Measurements from ENCODE around the gene ZNF451. TPM values are rescaled to one million over a fixed set of nuclear protein-coding genes. Genes with fewer than 3 reads are reported as not detected.
"Not testable (repeated sequence)": the region's sequence is repeated elsewhere in the genome, so short reads cannot be mapped to it uniquely, and the experiment has no call there.

ZNF451 gene
- total and polyA plus RNA-seq, 2 donors (not counting 3 experiments of a cell fraction or from before 2014, with no cell fraction given) = 9.9 to 64.4 TPM

GRCh38 chr6:57044568-57044967, 45.4 kb upstream of the ZNF451 start:
- POLR2A ChIA-PET = no interaction called here
- Histone ChIP-seq H3K9me3 (replicated peaks; ENCODE audit: control insufficient read depth, insufficient read depth, low read length) (no peaks in the 10 kb centered on the region), H3K27ac (ENCODE audit: insufficient read depth, low read depth, low read length) (no peak overlapping the region), H3K4me3 (replicated peaks in 1 of 3; ENCODE audit: insufficient read depth in 1 of 3, low read depth in 1 of 3, low read length in 3 of 3) (no peak overlapping the region), H3K27me3 (ENCODE audit: control insufficient read depth in 2 of 2, insufficient read depth in 2 of 2, low read length in 2 of 2) (peaks cover 3 to 17% of the 10 kb centered on the region in 2 experiments), H4K20me1 (replicated peaks; ENCODE audit: control insufficient read depth, extremely low read depth, insufficient read depth, low read length) (no peaks in the 10 kb centered on the region), H3K36me3 (ENCODE audit: control insufficient read depth in 2 of 2, extremely low read depth in 1 of 2, insufficient read depth in 2 of 2, low read length in 2 of 2) (no peaks in the 10 kb centered on the region), H3K4me2 (ENCODE audit: insufficient read depth, low read length) (no peak overlapping the region), H3K9ac (replicated peaks; ENCODE audit: extremely low read depth, insufficient read depth, low read length) (no peak overlapping the region), H3K79me2 (ENCODE audit: control insufficient read depth, insufficient read depth, low read length) (peaks cover 17% of the 10 kb centered on the region), H2AFZ (ENCODE audit: low read depth, low read length) (no peak overlapping the region), H3K9me1 (replicated peaks; ENCODE audit: control insufficient read depth, extremely low read depth, insufficient read depth, low read length) (no peaks in the 10 kb centered on the region), H3K4me1 (ENCODE audit: control insufficient read depth, extremely low read depth, insufficient read depth, low read length) (peaks cover 10% of the 10 kb centered on the region)
- DNase-seq (ENCODE audit: low read depth, low spot score) (no peak), FAIRE-seq (no peak)
- intact Hi-C loops (cut with micrococcal nuclease) = no loop called here
- BruUV-seq (replicated peaks) = no TSS peak
- dilution Hi-C loops (cut with MboI; ENCODE audit: extremely low pct_ligation_motif_present, low sequenced_read_pairs) = no loop called here
- CTCF ChIA-PET = no interaction called here
- TF ChIP-seq POLR2A (IDR thresholded peaks at IDR 0.05; ENCODE audit: low read depth, low read length) = no peak
- TF ChIP-seq GATA2 (IDR thresholded peaks at IDR 0.05; ENCODE audit: insufficient read depth, insufficient read length, low read depth, low read length) = no peak

GRCh38 chr6:57046332-57047256, 43.4 kb upstream of the ZNF451 start, which contains the start of gene KIAA1586:
Gene KIAA1586 (plus strand): TSS chr6:57046693. CDS start chr6:57046756, 63 bp downstream.
- intact Hi-C loops (cut with micrococcal nuclease) = loop anchor here (1.0 kb wide), 2 partner anchors 91 to 175 kb away; partner anchors contain the start of gene BEND6
- POLR2A ChIA-PET; H3K9me1 ChIP-seq (replicated peaks; ENCODE audit: control insufficient read depth, extremely low read depth, insufficient read depth, low read length); dilution Hi-C loops (cut with MboI; ENCODE audit: extremely low pct_ligation_motif_present, low sequenced_read_pairs); H3K9me3 ChIP-seq (replicated peaks; ENCODE audit: control insufficient read depth, insufficient read depth, low read length); H3K27me3 ChIP-seq (ENCODE audit: control insufficient read depth in 2 of 2, insufficient read depth in 2 of 2, low read length in 2 of 2); H3K36me3 ChIP-seq (ENCODE audit: control insufficient read depth in 2 of 2, extremely low read depth in 1 of 2, insufficient read depth in 2 of 2, low read length in 2 of 2); H4K20me1 ChIP-seq (replicated peaks; ENCODE audit: control insufficient read depth, extremely low read depth, insufficient read depth, low read length): not testable (repeated sequence)
- Histone ChIP-seq H3K9ac (replicated peaks; ENCODE audit: extremely low read depth, insufficient read depth, low read length) (peak within 1 kb of the TSS; percentile 79), H3K4me1 (ENCODE audit: control insufficient read depth, extremely low read depth, insufficient read depth, low read length) (peaks cover 10% of the 10 kb centered on the region), H3K4me3 (replicated peaks in 1 of 3; ENCODE audit: insufficient read depth in 1 of 3, low read depth in 1 of 3, low read length in 3 of 3) (peak within 1 kb of the TSS; percentile 72 to 93 (median 85)), H3K4me2 (ENCODE audit: insufficient read depth, low read length) (peak within 1 kb of the TSS; percentile 98), H3K79me2 (ENCODE audit: control insufficient read depth, insufficient read depth, low read length) (peaks cover 27% of the 10 kb centered on the region), H3K27ac (ENCODE audit: insufficient read depth, low read depth, low read length) (peak within 1 kb of the TSS; percentile 48), H2AFZ (ENCODE audit: low read depth, low read length) (peak within 1 kb of the TSS; percentile 80)
- DNase-seq (ENCODE audit: low read depth, low spot score) (peak; percentile 87), FAIRE-seq (peak; percentile 94)
- TF ChIP-seq POLR2AphosphoS5 (IDR thresholded peaks at IDR 0.05; ENCODE audit: insufficient read depth, low read depth, low read length) = peak; percentile 70
- CTCF ChIA-PET = interaction anchor here (1.0 to 1.4 kb wide), 4 partner anchors 91 to 271 kb away, joined by 3 to 7 read pairs (median 4); partner anchors contain the start of genes BEND6 and PRIM2
- TSS peak; percentile 62 for BruUV-seq (replicated peaks)

- FAIRE-seq; H3K4me3 ChIP-seq (replicated peaks in 1 of 3; ENCODE audit: insufficient read depth in 1 of 3, low read depth in 1 of 3, low read length in 3 of 3); H3K9ac ChIP-seq (replicated peaks; ENCODE audit: extremely low read depth, insufficient read depth, low read length); H3K27ac ChIP-seq (ENCODE audit: insufficient read depth, low read depth, low read length); DNase-seq (ENCODE audit: low read depth, low spot score); H4K20me1 ChIP-seq (replicated peaks; ENCODE audit: control insufficient read depth, extremely low read depth, insufficient read depth, low read length); intact Hi-C loops (cut with micrococcal nuclease); H3K27me3 ChIP-seq (ENCODE audit: control insufficient read depth in 2 of 2, insufficient read depth in 2 of 2, low read length in 2 of 2); H2AFZ ChIP-seq (ENCODE audit: low read depth, low read length); dilution Hi-C loops (cut with MboI; ENCODE audit: extremely low pct_ligation_motif_present, low sequenced_read_pairs); H3K9me1 ChIP-seq (replicated peaks; ENCODE audit: control insufficient read depth, extremely low read depth, insufficient read depth, low read length); POLR2A ChIA-PET; BruUV-seq (replicated peaks); H3K9me3 ChIP-seq (replicated peaks; ENCODE audit: control insufficient read depth, insufficient read depth, low read length); H3K36me3 ChIP-seq (ENCODE audit: control insufficient read depth in 2 of 2, extremely low read depth in 1 of 2, insufficient read depth in 2 of 2, low read length in 2 of 2); H3K4me2 ChIP-seq (ENCODE audit: insufficient read depth, low read length): not testable (repeated sequence)
- Histone ChIP-seq H3K79me2 (ENCODE audit: control insufficient read depth, insufficient read depth, low read length) (peaks cover 28% of the 10 kb centered on the region), H3K4me1 (ENCODE audit: control insufficient read depth, extremely low read depth, insufficient read depth, low read length) (peaks cover 10% of the 10 kb centered on the region)
- CTCF ChIA-PET = interaction anchor here (1.4 kb wide), 1 partner anchor 143 kb away, joined by 7 read pairs; no protein-coding TSS in a partner anchor
These were observed 42.8 kb upstream of the ZNF451 start for GRCh38 chr6:57047257-57047585.
